Vagina (tissue), 2 donors: ENCODE measurements around the gene EVA1A. TPM values are rescaled to one million over a fixed set of nuclear protein-coding genes. Genes with fewer than 3 reads are reported as not detected.

Source experiments
- DNase-seq, 2 donors: peaks; one replicate each; pipeline ENCODE4 v3.0.0-alpha.2; 2017; ENCODE audit errors: extremely low spot score in 2 of 2
- H3K27ac ChIP-seq: fragments of 200-600 bp; sonication (generic); one replicate; pipeline ENCODE4 v1.5.1; 2019
- H3K27me3 ChIP-seq: fragments of 200-600 bp; sonication (generic); one replicate; pipeline ENCODE4 v1.5.1; 2019
- H3K36me3 ChIP-seq, 2 donors: fragments of 200-600 bp; sonication (generic); one replicate each; pipeline ENCODE4 v1.5.1; 2017 to 2019
- H3K4me1 ChIP-seq: fragments of 200-600 bp; sonication (generic); one replicate; pipeline ENCODE4 v1.5.1; 2019
- H3K4me3 ChIP-seq, 2 donors: fragments of 200-600 bp; sonication (generic); 1 replicate in 1 of 2; 2 replicates in 1 of 2; pipeline ENCODE4 v1.5.1; 2016 to 2019
- H3K9me3 ChIP-seq: fragments of 200-600 bp; sonication (generic); one replicate; pipeline ENCODE4 v1.5.1; 2019
- POLR2A ChIP-seq, 2 donors: fragments of 450-650 bp; IDR thresholded peaks; one replicate each; pipeline ENCODE4 v1.6.1; 2017; ENCODE audit warnings: antibody characterized with exemption in 2 of 2, mild to moderate bottlenecking in 2 of 2, moderate library complexity in 2 of 2
- POLR2AphosphoS5 ChIP-seq, 2 donors: sonication (generic); formaldehyde crosslinking; IDR thresholded peaks; one replicate each; pipeline ENCODE4 v1.9.0; 2017; ENCODE audit warnings: antibody characterized with exemption in 2 of 2, mild to moderate bottlenecking in 2 of 2, low read depth in 1 of 2; ENCODE audit not compliant: insufficient read depth in 1 of 2
- intact Hi-C: fragments of 100-400 bp; cut with DNase I; formaldehyde crosslinking; loops from one replicate; pipeline ENCODE4 v1.15.1; 2023
- total RNA-seq: library from RNA; depleted of rRNA; stranded (reverse); fragments of >200 nt; gene quantifications from one replicate; pipeline ENCODE4 v1.2.3, GENCODE V29; 2016
- TF ChIP-seq, protein P1 (sequence below), 3 experiments: fragments of 450-650 bp in 2 of 3; fragments of 200-600 bp in 1 of 3; sonication (generic) in 1 of 3; IDR thresholded peaks; one replicate each; pipeline ENCODE4 v1.5.1; 2017 to 2019; ENCODE audit warnings: antibody characterized with exemption in 3 of 3, mild to moderate bottlenecking in 2 of 3, moderate library complexity in 2 of 3

The EVA1A gene
- total RNA-seq, 1 donor from 2014 or later: not detected

GRCh38 chr2:75563591-75563990, 2.9 kb upstream of the EVA1A start:
- peaks cover 18% of the 10 kb centered on the region for H3K4me1 ChIP-seq
- no peak for TF ChIP-seq POLR2AphosphoS5 (IDR thresholded peaks at IDR 0.05; ENCODE audit: insufficient read depth in 1 of 2, low read depth in 1 of 2)
- TF ChIP-seq, protein P1, sequence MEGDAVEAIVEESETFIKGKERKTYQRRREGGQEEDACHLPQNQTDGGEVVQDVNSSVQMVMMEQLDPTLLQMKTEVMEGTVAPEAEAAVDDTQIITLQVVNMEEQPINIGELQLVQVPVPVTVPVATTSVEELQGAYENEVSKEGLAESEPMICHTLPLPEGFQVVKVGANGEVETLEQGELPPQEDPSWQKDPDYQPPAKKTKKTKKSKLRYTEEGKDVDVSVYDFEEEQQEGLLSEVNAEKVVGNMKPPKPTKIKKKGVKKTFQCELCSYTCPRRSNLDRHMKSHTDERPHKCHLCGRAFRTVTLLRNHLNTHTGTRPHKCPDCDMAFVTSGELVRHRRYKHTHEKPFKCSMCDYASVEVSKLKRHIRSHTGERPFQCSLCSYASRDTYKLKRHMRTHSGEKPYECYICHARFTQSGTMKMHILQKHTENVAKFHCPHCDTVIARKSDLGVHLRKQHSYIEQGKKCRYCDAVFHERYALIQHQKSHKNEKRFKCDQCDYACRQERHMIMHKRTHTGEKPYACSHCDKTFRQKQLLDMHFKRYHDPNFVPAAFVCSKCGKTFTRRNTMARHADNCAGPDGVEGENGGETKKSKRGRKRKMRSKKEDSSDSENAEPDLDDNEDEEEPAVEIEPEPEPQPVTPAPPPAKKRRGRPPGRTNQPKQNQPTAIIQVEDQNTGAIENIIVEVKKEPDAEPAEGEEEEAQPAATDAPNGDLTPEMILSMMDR (IDR thresholded peaks at IDR 0.05): no peak
- intact Hi-C loops: no loop called here
- H3K27me3 ChIP-seq: no peaks in the 10 kb centered on the region
- H3K36me3 ChIP-seq: no peaks in the 10 kb centered on the region
- no peak overlapping the region for H3K4me3 ChIP-seq
- H3K27ac ChIP-seq: no peak overlapping the region
- H3K9me3 ChIP-seq: no peaks in the 10 kb centered on the region
- no peak for DNase-seq

GRCh38 chr2:75562513-75562864, 1.8 kb upstream of the EVA1A start:
- no peak overlapping the region for H3K27ac ChIP-seq
- no peaks in the 10 kb centered on the region for H3K27me3 ChIP-seq
- no peak overlapping the region for H3K4me3 ChIP-seq
- no peaks in the 10 kb centered on the region for H3K9me3 ChIP-seq
- no peak for TF ChIP-seq POLR2A (IDR thresholded peaks at IDR 0.05)
- no peaks in the 10 kb centered on the region for H3K36me3 ChIP-seq
- DNase-seq: peak in 1 of 2 donors; percentile 43
- H3K4me1 ChIP-seq: peaks cover 18% of the 10 kb centered on the region
- intact Hi-C loops: no loop called here

DNA sequence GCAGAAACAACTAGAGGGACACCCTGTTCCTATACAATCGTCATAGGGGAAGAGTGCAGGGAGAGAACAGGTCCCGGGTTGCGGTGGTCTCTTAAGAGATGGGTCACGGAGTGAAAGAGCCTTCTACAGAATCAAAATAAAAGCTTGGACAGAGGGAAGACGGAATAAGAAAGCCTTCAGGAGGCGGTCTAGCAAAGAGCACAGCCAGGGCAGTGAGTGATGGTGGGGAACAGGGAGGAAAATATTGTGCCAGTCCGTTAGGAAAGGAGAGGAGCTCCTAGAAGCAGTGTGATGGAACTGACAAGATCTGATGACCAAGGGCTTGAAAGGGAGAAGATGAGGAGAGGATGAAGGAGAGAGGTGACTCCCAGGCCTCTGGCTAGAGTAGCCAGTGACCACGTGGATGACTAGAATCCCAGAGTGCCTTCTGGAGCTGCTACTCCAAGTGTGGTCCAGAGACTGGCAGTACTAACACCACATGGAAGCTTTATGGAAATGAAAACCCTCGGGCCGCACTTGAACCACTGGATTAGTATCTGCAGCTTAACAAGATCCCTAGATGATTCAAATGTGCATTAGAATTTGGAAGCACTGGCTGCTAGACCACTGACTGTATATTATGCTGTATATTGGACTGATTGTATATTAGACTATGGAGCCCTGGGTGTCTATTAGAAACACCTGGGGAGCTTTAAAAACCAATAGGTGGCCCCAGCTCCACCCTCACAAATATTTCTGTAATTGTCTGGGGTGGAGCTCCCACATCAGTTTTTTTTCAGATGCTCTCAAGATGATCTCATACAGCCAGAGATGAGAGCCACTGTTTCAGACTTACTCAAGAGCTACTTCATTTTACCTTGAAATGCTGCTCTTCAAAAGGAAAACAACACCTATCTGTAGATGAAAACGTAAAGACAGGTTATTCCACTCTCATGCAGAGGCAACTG, 1.1 kb upstream of the EVA1A start:
- TF ChIP-seq POLR2A (IDR thresholded peaks at IDR 0.05): no peak
- TF ChIP-seq, protein P1 (IDR thresholded peaks at IDR 0.05): no peak
- no peak for TF ChIP-seq POLR2AphosphoS5 (IDR thresholded peaks at IDR 0.05; ENCODE audit: insufficient read depth in 1 of 2, low read depth in 1 of 2)
- DNase-seq: peak; percentile 60 to 67
- Histone ChIP-seq H3K4me1 (peaks cover 18% of the 10 kb centered on the region), H3K9me3 (no peaks in the 10 kb centered on the region), H3K36me3 (no peaks in the 10 kb centered on the region), H3K27me3 (no peaks in the 10 kb centered on the region), H3K4me3 (no peak overlapping the region), H3K27ac (no peak overlapping the region)
- intact Hi-C loops: no loop called here

DNA sequence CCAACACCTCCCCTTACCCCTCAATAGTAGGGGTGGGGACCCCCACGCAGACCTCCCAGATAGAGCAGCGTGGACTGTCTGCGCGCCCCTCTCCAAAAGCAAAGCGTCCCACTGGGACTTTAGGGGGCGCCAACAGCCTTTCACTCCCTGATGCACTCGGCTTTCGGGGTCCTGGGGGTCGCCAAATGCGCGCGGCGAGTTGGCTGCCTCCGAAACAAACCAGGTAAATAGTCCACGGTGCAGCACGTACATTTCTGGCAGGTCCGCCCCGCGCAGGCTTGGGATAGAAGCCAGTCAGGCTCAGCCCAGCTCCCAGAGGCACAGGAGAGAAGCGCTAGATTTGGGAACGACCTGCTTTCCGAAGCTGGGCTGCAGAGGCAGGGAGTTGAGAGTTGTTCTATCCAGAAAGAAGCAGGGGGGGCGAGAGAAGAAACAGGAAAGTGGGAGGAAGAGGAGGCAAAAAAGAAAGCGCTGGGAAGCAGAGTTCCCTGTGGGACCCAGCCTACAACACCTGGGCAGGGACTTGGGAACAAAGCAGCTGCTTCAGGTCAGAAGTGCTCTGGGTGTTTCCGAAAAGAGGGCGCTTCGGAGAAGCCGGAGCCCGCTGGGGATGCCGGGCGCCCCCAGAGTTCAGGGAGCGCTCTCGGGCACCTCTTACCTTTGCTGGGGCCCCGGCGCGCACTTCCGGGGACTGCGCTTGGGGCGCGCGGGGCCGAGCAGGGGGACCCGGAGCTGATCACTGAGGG, 544 bp downstream of the EVA1A start:
- no peaks in the 10 kb centered on the region for H3K27me3 ChIP-seq
- H3K4me1 ChIP-seq: peaks cover 18% of the 10 kb centered on the region
- intact Hi-C loops: no loop called here
- DNase-seq: peak; percentile 84 to 85
- no peaks in the 10 kb centered on the region for H3K36me3 ChIP-seq
- H3K4me3 ChIP-seq: peak overlapping the region; percentile 44 to 59
- no peaks in the 10 kb centered on the region for H3K9me3 ChIP-seq
- peak overlapping the region; percentile 54 for H3K27ac ChIP-seq
- TF ChIP-seq POLR2AphosphoS5 (IDR thresholded peaks at IDR 0.05; ENCODE audit: insufficient read depth in 1 of 2, low read depth in 1 of 2): no peak
- no peak for TF ChIP-seq POLR2A (IDR thresholded peaks at IDR 0.05)
- TF ChIP-seq, protein P1 (IDR thresholded peaks at IDR 0.05): no peak

GRCh38 chr2:75559680-75560021, 1.1 kb downstream of the EVA1A start:
- TF ChIP-seq POLR2AphosphoS5 (IDR thresholded peaks at IDR 0.05; ENCODE audit: insufficient read depth in 1 of 2, low read depth in 1 of 2) (no peak), POLR2A (IDR thresholded peaks at IDR 0.05) (no peak)
- TF ChIP-seq, protein P1 (IDR thresholded peaks at IDR 0.05): no peak
- Histone ChIP-seq H3K4me1 (peaks cover 18% of the 10 kb centered on the region), H3K4me3 (peak overlapping the region; percentile 44 to 59), H3K27ac (peak overlapping the region; percentile 54), H3K36me3 (no peaks in the 10 kb centered on the region), H3K9me3 (no peaks in the 10 kb centered on the region), H3K27me3 (no peaks in the 10 kb centered on the region)
- intact Hi-C loops: no loop called here
- no peak for DNase-seq
